Ureter (tissue), 1 donor: ENCODE data around the gene STAT1. TPM values are rescaled to one million over a fixed set of nuclear protein-coding genes. Genes with fewer than 3 reads are reported as not detected.
"Not testable (repeated sequence)": the region's sequence is repeated elsewhere in the genome, so short reads cannot be mapped to it uniquely, and the experiment has no call there.

Source experiments
- DNase-seq: peaks from one replicate; pipeline ENCODE4 v3.0.0-alpha.2; 2020; ENCODE audit warnings: low spot score
- total RNA-seq: library from RNA; stranded (reverse); gene quantifications from one replicate; pipeline ENCODE4 v1.2.4, GENCODE V29; 2023
- donor health status: DM: yes; HTN: yes; CAD: no.

Gene STAT1
- total RNA-seq, 1 donor from 2014 or later, result 84.1 TPM

GRCh38 chr2:191006997-191007783 lies 6.8 kb downstream of the STAT1 start:
- DNase-seq, result no peak

- no peak for DNase-seq
These were observed 7.7 kb downstream of the STAT1 start for GRCh38 chr2:191006297-191006696.

DNA sequence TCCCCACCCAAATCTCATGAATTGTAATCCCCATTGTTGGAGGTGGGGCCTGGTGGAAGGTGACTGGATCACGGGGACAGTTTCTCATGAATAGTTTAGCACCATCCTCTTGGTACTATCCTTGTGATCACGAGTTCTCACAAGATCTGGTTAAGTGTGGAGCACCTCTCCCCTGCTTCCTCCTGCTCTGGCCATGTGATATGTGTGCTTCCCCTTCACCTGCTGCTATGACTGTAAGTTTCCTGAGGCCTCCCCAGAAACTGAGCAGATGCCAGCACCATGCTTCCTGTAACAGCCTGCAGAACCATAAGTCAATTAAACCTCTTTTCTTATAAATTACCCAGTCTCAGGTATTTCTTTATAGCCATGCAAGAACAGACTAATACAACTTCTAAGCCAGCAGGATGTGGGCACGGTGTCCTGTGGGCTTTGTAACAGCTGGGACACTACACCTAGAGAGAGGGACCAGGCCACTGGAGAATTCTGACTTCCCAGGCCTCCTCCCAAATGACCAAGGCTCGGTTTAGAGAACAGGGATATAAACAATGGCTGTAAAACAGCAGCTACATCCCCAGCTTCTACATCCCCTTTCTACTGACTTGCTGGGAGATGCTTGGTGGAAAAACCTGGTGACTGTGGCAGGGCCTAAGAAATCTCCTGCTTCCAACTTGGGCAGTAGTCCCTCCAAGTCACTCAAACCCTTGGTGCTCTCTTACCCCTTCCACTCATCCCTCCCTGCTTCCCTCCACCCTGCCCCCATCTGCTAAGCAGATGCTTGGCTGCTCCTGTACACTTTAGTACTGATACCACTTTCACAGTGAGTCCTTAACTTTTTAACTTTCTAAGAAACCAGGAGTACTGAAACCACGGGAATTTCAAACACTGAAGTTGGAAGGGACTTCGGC lies 10.3 kb downstream of the STAT1 start:
- DNase-seq, result no peak

DNA sequence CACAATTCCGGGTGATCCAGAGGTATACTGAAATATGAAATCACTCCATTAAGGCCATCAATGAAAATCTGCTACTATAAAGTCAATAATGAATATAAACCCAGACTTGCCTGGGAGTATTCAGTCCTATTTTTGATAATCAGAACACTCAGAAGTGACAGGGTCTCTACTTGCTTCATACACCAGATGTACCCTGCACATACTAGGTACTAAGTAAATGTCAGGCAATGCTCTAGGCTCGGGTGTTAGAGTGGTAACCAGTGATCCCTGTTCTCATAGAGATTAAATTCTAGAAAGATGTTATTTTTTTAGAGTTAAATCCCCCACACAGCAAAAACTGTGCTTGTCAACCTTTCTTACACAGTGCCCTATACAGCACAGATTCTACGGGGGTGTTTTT lies 12.3 kb downstream of the STAT1 start:
- DNase-seq, result no peak

- DNase-seq, result no peak
These were observed 12.9 kb downstream of the STAT1 start for GRCh38 chr2:191001032-191001431.

DNA sequence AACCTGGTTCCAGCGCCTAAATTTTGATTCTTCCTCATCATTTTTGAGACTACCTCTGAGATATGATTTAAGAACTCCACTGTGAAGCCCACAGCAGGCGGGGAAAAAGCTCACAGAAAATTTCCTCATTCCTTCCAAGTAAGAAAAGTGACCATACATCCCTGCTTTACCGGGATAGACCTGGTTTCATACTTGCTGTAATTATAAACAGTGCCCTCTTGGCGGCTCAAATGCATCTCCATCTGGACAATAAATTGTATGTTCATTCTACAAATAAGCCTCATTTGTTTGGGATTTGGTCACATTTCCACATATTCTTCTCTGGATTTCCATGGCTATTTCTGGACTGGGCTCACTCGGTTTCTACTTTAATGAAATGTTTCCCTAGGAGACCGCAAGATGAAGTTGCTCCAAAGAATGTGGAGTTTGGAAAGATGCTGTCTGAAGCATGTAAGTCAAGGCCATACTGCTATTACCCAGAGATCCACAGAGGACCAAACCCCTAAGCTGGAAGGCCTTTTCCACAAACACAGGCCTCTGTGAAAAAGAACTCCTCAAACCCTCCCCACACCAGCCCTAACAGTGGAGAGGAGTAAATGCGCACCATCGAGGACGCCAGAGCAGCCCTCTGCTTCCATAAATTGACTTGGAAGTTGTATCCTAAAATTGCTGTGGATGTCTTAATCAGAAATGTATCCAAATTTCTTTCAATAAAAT lies 13.9 kb downstream of the STAT1 start:
- no peak for DNase-seq

DNA sequence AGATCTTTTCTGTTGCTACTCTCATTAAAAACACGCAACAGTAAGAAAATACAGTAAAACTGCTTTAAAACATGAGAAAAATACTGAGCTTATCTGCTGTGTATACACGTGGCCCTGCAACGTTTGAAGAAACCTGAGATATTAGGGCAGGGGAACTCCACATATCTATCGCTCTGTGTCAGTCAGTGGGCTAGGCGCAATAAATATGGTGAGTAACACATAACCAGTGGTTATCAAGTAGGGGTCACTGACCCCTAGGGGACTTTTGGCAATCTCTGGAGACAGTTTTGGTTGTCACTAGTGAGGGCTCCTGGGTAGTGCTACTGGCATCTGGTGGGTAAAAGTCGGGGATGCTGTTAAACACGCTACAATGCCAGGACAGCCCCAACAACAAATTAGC lies 14.9 kb downstream of the STAT1 start:
- DNase-seq, result no peak

- DNase-seq, result no peak
These were observed 16.4 kb downstream of the STAT1 start for GRCh38 chr2:190997526-190998113.

- no peak for DNase-seq
These were observed 17.0 kb downstream of the STAT1 start for GRCh38 chr2:190996947-190997346.

DNA sequence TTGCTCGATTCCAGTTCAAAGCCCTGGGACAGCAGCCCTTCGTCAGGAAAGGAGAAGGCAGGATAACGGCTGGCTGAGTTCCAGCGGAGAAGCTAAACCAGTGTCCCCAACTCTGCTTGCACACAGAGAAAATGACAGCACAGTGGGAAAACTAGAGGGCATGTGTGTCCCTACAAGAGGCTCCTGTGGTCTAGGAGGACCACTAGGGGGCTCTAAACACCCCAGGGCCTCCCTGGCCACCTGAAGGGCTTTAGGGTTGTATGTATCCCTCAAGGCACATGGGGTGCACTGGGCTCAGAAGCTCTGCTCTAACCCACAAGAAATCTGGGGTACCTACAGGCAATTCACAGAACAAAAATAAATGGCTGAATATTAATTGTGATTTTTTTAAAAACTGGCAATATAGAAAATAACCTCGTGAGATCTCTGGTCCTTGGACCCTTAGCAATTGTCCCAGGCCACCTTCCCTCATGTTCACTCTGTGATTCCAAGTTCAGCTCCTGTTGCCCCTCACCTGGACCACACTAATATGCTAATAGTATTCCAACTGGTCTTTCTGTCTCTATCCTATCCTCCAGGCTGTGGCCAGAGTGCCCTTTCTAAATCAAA lies 17.5 kb downstream of the STAT1 start:
- DNase-seq, result no peak

DNA sequence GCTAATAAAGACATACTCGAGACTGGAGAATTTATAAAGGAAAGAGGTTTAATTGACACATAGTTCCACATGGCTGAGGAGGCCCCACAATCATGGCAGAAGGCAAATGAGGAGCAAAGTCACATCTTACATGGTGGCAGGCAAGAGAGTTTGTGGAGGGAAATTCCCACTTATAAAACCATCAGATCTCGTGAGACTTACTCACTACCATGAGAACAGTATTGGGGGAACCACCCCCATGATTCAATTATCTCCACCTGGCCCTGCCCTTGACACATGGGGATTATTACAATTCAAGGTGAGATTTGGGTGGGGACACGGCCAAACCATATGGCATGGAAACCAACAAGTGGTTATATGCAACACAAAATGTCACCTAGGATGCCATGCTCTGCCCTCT lies 18.7 kb downstream of the STAT1 start:
- not testable (repeated sequence) for DNase-seq

- DNase-seq, result no peak
These were observed 19.8 kb downstream of the STAT1 start for GRCh38 chr2:190994148-190994547.

- DNase-seq, result no peak
These were observed 20.7 kb downstream of the STAT1 start for GRCh38 chr2:190993292-190993643.

- no peak for DNase-seq
These were observed 23.8 kb downstream of the STAT1 start for GRCh38 chr2:190990132-190990531.

DNA sequence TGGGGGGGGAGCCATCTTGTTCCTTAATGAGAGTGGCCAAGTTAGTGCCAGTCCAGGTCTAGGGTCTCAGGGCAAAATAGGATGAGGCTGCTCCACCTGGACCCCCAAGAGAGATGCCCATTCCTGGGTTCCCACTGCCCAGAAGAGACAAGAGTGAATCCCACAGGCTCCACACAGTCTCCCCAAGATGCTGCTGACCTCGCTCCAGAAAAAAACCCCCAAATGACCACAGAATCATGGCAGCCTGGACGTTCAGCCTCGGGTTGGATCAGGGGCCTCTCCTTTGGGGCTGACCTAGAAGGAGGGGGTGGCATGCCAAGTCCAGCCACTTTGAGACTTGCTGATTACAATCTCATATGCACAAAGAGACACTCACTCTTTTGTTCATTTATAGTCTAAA lies 25.1 kb downstream of the STAT1 start:
- DNase-seq, result no peak

DNA sequence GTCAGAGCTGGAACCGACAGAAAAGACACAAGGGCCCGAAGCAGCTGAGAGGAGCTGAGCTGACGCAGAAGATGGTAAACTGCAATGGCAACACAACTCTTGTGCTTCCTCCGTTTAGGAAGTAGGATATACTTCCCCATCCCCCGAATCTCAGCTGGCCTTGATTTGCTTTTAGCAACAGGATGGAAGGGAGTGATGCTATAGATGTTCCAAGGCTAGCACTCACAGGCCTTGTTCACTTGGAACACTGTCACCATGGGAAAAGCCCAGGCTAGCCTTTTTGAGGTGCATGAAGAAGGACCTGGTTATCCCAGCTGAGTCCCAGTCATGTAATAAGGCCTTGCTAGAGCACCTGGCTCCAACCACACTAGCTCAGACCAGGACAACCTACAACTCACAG lies 26.0 kb downstream of the STAT1 start:
- DNase-seq, result no peak

DNA sequence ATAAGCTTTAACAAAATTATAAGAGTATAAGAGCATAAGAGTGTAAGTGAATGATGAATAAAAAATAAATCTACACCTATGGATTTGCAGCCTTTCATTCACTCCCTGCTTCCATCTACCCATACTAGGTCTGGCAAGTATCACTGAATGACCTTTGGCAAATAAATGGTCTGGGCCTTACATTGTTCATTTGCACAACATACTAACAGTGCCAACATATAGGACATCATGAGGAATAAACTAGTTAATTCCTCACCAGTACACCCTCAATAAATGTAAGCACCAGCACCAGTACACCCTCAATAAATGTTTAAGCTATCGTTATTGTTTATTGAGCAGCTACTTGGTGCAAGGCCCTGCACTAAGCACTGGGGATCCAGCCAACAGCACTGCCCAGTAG lies 26.9 kb downstream of the STAT1 start:
- no peak for DNase-seq

DNA sequence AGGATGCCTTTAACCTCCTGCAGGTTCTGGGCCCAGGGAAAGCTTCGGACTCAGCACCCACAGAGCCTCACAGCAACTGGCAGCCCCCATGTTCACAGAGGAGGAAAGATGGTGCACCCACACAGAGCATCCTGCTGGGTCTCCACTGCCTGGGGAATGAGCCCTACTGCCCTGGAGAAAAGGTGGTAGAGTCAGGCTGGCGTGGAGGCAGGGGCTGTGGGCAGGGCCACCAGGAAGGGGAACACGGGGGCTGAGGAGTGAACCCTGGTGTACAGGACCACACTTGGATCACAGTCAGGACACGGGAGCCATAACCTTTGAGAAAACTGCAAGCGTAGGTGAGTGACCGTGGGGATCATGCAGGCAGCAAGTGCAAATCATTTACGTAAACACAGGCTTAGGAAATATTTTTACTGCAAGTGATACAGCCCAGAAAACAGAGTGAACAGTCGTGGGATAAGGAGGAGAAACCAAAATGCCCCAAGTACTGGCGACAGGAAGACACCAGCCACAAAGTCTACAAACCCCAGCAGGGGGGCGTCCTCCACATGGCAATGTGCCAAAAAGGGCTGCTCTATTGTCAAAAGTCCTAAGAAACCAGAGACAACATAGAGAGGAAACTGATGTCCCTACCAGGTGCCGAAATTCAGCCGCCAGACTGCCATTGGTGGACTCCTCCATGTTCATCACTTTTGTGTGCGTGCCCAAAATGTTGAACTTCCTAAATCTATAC lies 27.6 kb downstream of the STAT1 start:
- DNase-seq, result no peak

- DNase-seq, result no peak
These were observed 29.4 kb downstream of the STAT1 start for GRCh38 chr2:190984595-190984994.

DNA sequence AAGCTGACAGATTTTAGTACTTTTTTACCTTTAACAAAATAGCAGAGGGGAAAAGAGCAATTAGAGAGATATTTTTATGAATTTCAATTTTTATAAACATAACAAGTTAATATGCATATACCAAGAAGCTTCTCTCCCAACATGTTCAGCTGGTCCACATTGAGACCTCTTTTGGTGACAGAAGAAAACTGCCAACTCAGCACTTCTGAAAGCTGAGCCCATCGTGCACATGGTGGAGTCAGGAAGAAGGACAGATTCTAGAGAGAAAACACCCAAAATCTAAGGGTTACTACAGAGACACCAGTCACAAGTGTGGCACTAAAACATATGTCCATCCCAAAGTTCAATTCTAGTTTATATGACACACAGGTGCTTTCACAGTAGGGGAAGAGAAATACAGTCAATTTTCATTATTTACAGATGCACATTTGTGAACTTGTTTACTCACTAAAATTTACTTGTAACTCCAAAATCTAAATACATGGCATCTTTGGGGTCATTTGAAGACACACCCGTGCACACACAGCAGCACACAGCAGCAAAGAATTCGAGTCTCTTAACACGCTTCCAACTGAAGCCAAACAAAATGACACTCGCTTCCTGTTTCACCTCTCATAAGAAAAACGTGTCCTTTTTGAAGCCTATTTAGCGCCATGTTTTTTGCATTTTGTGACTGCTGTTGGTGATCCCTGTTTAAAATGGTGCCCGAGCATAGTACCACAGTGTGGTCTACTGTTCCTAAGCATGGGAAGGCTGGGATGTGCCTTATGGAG lies 31.5 kb downstream of the STAT1 start:
- no peak for DNase-seq
